ENCODE results near the gene CPEB4. TPM values are rescaled to one million over a fixed set of nuclear protein-coding genes. Genes with fewer than 3 reads are reported as not detected.

The CPEB4 gene
- total and polyA plus RNA-seq, 9 of the 15 experiments (the other 6 are each of a cell fraction or from before 2014, with no cell fraction given): 7.4 to 21.3 (median 12.4) TPM

DNA sequence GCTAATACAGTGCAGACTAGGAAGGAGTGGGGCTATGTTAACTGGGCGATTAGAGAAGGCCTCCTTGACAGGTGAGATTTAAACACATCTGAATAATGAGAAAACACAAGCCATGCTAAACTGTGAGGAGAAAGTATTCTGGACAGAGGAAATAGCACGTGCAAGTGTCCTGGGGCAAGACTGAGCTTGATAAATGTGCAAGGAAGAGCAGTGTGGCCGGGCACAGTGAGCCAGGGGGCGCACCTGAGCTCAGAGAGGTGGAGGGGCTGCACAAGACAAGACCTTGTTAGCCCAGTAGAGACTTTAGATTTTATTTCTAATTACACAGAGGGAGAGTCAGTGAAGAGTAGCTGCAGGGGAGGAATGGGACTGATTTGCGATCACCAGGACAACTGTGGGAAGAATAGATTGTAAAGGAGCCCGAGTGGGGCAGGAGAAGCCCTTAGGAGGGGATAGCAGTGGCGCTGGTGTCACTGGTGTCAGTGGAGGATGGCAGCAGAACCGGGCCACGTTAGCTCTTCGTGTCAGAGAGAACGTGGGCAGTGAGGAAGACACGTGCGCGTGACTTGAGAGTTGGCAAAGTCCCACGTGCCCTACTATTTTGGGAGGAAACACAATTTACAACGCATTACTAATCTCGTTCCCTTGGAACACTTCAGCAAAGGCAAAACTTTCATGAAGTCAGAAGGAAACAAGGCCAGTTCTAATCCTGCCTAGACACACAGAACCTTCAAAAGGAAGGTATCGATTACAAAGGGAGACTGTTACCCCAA, 82.9 kb downstream of the CPEB4 start:
- Histone ChIP-seq H3K27me3 (ENCODE audit: control insufficient read depth in 2 of 2, insufficient read depth in 2 of 2, low read length in 2 of 2) (no peaks in the 10 kb centered on the region), H3K9me3 (replicated peaks; ENCODE audit: control insufficient read depth, insufficient read depth, low read depth, low read length) (no peaks in the 10 kb centered on the region; the same call in 1 of the 2 replicates), H3K9ac (ENCODE audit: insufficient read depth in 1 of 2, low read depth in 2 of 2, low read length in 2 of 2) (no peak overlapping the region), H3K4me1 (replicated peaks in 1 of 2; ENCODE audit: control insufficient read depth in 2 of 2, insufficient read depth in 2 of 2, low read length in 2 of 2) (peaks cover 28 to 39% of the 10 kb centered on the region in 2 experiments), H3K27ac (ENCODE audit: extremely low read depth, low read depth, low read length) (no peak overlapping the region; the same call in 2 of the 3 replicates), H3K4me3 (no peak overlapping the region), H3K4me2 (ENCODE audit: insufficient read depth, low read length) (no peak overlapping the region), H2AFZ (ENCODE audit: low read depth, low read length) (peak overlapping the region; percentile 38), H4K20me1 (replicated peaks; ENCODE audit: control insufficient read depth, insufficient read depth, low read length) (no peaks in the 10 kb centered on the region), H3K79me2 (ENCODE audit: control insufficient read depth, insufficient read depth, low read length) (no peaks in the 10 kb centered on the region), H3K9me1 (ENCODE audit: control insufficient read depth, insufficient read depth, low read length) (no peaks in the 10 kb centered on the region), H3K36me3 (ENCODE audit: control insufficient read depth, insufficient read depth, low read length) (no peaks in the 10 kb centered on the region)
- intact Hi-C loops (cut with micrococcal nuclease): loop anchor here (5.0 kb wide), 1 partner anchor 134 kb away; no protein-coding TSS in a partner anchor
- peak; percentile 36 to 38; a peak in 2 of 4 replicates for TF ChIP-seq KDM1A (IDR thresholded peaks at IDR 0.05)
- no peak for TF ChIP-seq SAP30 (IDR thresholded peaks at IDR 0.05; ENCODE audit: borderline replicate concordance, insufficient read depth, low read depth, low read length, poor library complexity, severe bottlenecking)
- peak; percentile 21 to 50 (median 30); a peak in 2 of 6 replicates for TF ChIP-seq CTCF (IDR thresholded peaks at IDR 0.05 in 2 of 3, conservative IDR thresholded peaks at IDR 0.05 in 1 of 3; ENCODE audit: insufficient read depth in 2 of 3, low read depth in 1 of 3, low read length in 3 of 3)
- no peak for TF ChIP-seq CBFB (CRISPR knock-in tag; IDR thresholded peaks at IDR 0.05)
- peak; percentile 83 for TF ChIP-seq BCOR (IDR thresholded peaks at IDR 0.05)
- peak in 1 of 2 experiments; percentile 30; a peak in 1 of 4 replicates for TF ChIP-seq RCOR1 (IDR thresholded peaks at IDR 0.05; ENCODE audit: borderline replicate concordance in 1 of 2, low read depth in 2 of 2, low read length in 2 of 2)
- TF ChIP-seq CREM (IDR thresholded peaks at IDR 0.05; ENCODE audit: low read depth): no peak
- peak; percentile 87 for TF ChIP-seq RBM25 (IDR thresholded peaks at IDR 0.05; ENCODE audit: low read depth, low read length, severe bottlenecking)
- POLR2A ChIA-PET: interaction anchor here (0.6 to 1.2 kb wide), 4 partner anchors 9 to 196 kb away, joined by 3 to 7 read pairs (median 4); no protein-coding TSS in a partner anchor
- 83% methylated on average over 18 of the region's 18 CpGs for WGBS (ENCODE audit: insufficient coverage, low coverage, missing lambda C conversion rate)
- CTCF ChIA-PET (ENCODE audit: low intra/inter-chr PET ratio): interaction anchor here (5.4 kb wide), 1 partner anchor 354 kb away, joined by 66 read pairs; the partner anchor contains the start of gene BOD1
- ATAC-seq (no peak), FAIRE-seq (no peak), DNase-seq (ENCODE audit: extremely low read depth in 1 of 4, low spot score in 3 of 4) (no peak)
- in situ Hi-C loops (cut with MboI): no loop called here
- BruUV-seq (replicated peaks): no TSS peak
